ENCODE results near the gene SIGLEC9.
A peak's percentile ranks its signal among the peaks of the same experiment; 100 is the strongest.

Gene SIGLEC9

DNA sequence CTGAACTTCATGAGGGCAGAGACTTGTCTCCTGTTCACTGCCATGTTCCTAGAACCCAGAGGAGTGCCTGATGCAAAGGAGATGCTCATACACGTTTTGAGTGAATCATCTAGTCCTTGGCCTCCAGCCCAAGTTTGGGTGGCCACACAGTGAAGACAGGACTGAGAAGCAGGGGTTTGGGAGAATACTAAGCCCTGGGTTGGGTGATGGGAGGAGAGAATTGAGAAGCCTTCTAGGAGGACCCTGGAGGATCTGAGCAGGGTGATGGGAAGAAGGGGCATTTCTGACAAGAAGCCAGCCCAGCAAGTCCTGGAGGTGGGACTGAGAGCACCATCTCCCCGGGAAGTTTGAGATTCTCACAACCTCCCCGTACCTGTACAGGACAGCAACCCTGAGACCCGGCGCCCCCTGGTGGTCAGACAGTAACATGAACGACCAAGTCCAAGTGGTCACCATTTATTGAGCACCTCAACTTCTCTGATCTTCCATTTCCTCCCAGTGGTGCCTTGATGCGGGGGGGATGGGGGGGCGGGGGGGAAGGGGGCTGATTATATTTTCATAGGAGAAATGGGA is 27.5 kb upstream of the SIGLEC9 start:
- TF ChIP-seq, protein P1, sequence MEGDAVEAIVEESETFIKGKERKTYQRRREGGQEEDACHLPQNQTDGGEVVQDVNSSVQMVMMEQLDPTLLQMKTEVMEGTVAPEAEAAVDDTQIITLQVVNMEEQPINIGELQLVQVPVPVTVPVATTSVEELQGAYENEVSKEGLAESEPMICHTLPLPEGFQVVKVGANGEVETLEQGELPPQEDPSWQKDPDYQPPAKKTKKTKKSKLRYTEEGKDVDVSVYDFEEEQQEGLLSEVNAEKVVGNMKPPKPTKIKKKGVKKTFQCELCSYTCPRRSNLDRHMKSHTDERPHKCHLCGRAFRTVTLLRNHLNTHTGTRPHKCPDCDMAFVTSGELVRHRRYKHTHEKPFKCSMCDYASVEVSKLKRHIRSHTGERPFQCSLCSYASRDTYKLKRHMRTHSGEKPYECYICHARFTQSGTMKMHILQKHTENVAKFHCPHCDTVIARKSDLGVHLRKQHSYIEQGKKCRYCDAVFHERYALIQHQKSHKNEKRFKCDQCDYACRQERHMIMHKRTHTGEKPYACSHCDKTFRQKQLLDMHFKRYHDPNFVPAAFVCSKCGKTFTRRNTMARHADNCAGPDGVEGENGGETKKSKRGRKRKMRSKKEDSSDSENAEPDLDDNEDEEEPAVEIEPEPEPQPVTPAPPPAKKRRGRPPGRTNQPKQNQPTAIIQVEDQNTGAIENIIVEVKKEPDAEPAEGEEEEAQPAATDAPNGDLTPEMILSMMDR (conservative IDR thresholded peaks at IDR 0.05), result peak; percentile 78

DNA sequence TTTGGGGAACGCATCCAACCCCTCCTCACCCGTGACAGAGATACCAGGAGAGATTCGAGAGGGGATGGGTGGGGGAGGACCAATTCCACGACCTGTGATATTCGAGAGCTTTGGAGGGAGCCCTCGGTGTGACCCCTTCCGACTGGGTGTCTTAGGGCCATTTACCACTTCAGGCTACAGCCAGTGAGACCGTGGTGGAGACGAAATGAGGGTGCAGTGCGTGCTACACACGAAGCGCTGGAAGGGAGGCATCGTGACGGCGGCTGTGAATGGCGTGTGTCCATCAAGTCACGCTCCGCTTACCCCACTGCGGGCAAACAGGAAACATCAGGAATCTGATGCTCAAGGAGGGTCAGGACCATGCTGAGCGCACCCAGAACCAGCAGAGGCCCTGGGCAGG is 26.9 kb upstream of the SIGLEC9 start:
- no peak overlapping the region for H3K27ac ChIP-seq
- TF ChIP-seq, protein P1 (conservative IDR thresholded peaks at IDR 0.05), result no peak

More for the DNA sequence above, 27.5 kb upstream of the SIGLEC9 start:
- no peak overlapping the region for H3K27ac ChIP-seq

DNA sequence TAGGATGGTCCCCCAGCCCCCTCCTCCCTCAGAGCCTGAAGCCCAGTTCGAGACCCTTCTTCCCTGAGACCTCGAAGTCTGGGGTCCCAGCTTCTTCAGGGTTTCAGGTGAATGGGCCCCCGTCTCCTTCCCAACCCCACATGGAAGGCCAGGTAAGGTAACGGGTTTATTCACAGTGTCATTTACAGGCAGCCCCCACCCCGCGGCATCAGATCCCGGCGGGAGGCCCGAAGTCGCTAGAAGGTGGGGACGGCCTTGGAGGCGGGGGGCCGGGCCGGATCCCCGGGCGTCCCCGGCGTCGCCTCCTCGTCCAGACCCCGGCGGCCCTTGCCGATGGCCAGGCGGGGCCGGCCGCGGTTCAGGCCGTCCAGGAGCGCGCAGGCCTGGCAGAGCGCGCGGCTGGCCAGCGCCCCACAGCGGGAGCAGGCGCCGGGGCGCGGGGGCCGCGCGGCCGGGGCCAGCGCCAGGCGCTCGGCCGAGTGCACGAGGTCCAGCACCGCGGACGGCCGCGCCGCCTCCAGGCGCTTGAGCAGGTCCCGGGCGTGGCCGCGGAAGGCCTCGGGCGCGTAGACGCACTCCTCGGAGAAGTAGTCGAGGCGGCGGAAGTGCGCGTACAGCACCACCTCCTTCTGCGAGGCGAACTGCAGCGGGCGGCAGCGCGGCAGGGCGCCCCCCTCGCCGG is 26.2 kb upstream of the SIGLEC9 start:
- TF ChIP-seq, protein P1 (conservative IDR thresholded peaks at IDR 0.05), result no peak
- H3K27ac ChIP-seq, result no peak overlapping the region

DNA sequence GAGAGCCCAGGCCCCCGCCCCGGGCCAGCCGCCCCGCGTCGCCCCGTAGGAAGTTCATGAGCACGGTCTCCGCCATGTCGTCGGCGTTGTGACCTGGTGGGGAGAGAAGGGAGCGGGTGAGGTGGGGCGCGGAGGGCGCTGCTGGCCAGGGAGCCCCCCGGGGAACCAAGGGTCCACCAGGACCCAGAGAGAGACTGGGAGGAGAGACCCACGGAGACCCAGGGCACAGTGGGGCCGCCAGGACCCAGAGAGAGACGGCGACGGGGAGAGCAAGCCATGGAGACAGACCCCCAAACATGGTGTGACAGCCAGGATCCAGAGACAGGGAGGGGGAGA is 25.7 kb upstream of the SIGLEC9 start:
- no peak overlapping the region for H3K27ac ChIP-seq
- TF ChIP-seq, protein P1 (conservative IDR thresholded peaks at IDR 0.05), result no peak

DNA sequence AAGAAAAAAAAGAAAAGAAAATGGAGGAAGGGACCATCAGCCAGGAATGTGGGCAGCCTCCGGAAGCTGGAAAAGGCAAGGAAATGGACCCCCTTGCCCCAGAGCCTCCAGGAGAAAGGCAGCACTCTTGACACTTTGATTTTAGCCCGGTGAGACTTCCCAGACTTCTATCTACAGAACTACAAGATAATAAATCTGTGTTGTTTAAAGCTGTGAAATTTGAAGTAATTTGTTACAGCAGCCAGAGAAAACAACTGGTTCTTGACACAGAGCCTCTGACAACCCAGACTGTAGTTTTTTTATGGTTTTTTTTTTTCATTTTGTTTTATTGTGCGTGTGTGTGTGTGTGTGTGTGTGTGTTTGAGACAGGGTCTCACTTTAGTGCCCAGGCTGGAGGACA is 24.1 kb upstream of the SIGLEC9 start:
- H3K27ac ChIP-seq, result peak overlapping the region; percentile 27; the same call in 1 of the 2 replicates
- TF ChIP-seq, protein P1 (conservative IDR thresholded peaks at IDR 0.05), result no peak

DNA sequence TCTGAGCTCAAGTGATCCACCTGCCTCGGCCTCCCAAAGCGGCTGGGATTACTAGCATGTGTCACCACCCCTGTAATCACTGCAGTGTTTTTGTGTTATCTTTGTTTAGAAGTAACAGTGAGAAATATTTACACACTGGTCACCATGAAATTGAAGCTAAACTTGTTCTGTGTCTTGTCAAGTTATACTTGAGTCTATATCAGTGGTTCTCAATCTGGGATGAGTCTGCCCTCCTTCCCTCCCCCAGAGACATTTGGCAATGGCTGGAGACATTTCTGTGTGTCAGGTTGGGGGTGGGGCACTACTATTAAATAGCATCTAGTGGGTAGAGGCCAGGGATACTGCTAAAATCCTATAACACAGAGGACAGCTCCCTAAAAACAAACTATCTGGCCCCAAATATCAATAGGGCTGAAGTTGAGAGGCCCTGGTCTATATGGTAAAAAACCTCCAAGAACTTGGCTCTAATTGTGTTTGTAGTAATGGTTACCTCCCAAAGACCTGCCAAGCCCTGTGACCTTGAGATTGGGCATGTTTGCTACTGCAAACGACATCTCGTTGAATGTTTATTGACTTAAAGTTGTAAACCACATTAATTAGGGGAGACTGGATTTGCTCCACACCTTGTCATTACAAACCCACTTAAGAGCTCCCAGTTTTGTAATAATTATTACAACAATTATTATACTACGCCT is 23.4 kb upstream of the SIGLEC9 start:
- TF ChIP-seq, protein P1 (conservative IDR thresholded peaks at IDR 0.05), result no peak
- peak overlapping the region; percentile 27 for H3K27ac ChIP-seq

DNA sequence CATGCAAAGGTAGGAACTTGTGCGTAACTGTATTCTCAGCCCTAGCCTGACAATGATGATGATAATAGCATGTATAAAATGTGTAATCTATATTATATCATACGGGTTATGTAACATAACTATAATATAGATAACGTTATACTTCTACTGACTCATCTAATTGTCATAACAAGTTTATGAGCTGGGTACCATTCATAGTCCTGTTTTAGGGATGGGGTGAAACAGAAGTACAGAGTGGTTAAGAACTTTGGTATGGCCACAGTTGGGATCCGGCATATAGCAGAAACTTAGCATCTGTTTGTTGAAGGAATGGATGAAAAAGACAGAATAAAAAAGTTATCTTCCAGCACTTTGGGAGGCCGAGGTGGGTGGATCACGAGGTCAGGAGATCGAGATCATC is 21.7 kb upstream of the SIGLEC9 start:
- TF ChIP-seq, protein P1 (conservative IDR thresholded peaks at IDR 0.05), result no peak
- no peak overlapping the region for H3K27ac ChIP-seq
